ENCODE data around the gene ABCF3.

Gene ABCF3

GRCh38 chr3:184168363-184169120 lies 17.5 kb upstream of the ABCF3 start:
- DNase-seq = no peak

GRCh38 chr3:184169896-184170875 lies 15.8 kb upstream of the ABCF3 start:
- DNase-seq = no peak

GRCh38 chr3:184171562-184171961 lies 14.4 kb upstream of the ABCF3 start:
- DNase-seq = no peak

DNA sequence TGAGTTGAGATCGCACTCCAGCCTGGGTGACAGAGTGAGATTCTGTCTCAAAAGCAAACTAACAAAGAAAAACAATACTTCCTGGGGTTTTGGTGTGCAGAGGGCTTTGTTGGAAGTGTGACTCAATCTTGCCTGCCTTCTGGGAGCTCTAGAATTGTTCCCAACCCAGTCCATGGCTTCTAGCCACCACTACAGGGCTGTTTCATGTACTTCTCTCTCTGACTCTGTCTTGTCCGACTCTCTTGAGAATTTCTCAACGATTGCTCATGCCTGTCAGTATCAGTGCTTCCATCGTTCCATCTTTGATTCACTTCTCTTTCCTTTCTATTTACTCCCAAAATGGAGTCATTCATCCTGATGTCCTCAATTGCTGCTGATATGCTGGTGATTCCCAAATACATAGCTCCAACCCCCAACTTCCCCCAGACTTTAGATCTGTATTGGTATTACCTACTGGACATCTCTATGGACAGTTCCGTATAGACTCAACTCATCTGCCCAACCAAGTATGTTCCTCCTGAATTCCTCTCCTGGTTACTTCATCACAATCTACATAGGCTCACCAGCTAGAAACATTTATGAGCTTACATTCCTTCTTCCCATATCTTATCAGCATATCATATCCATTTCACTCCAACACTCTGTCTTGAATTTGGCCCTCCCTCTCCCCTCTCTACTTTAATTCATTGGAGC lies 13.2 kb upstream of the ABCF3 start:
- DNase-seq = no peak

- DNase-seq = no peak
Observed at GRCh38 chr3:184173374-184173722, 12.7 kb upstream of the ABCF3 start.

DNA sequence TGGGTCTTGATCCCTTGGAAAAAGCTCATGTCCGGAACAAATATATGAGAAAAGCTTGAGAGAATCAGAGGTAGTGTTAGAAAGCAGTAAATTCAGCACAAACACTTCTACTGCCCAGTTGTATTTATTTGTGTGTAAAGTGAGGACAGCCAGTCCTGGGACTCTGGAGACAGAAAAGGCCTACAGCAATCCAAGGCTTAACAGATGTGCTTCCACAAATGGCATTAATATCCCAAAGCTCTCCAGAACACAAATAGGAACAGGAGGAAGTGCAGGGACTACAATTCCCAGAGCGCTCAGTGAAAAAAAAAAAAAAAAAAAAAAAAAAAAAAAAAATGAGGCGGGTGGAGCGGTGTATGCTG lies 11.7 kb upstream of the ABCF3 start:
- DNase-seq = no peak

DNA sequence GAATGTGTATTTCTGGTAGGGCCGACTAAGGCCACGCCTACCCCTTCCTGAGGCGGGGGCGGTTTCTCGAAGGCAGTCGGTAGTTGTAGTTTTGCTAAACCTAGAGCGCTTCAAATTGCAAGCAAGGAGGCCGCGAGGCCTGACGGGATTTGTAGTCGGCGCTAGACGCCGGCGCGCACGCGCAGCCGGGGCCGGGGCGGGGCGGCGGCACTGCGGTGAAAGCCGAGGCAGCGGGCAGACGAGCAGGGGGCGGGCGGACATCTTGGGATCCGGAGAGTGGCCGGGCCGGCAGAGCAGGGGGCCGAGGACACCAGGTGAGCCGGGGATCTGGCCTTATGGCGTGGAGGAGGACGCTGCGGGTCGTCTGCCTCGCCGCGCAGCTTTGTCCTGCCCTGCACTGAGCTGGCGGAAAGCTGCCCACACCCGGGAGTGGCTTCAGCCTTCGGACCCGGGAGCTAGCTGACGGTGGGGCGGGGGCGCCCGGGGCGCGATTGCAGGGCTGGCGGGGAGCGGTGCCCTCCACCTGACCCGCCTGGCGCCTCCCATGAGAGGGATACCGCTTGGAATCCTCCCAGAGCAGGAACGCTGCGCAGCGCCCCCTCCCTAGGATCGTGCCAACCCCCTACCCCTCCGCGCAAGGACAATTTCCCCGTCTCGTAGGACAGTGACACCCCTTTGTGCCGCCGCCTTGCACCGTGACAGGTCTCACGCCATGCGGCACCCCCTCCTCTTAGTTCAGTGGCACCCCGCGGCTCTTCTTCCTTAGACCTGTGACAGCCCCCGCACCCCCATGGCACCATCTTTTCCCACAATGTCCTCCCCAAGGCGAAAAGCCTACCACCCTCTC lies 11.1 kb upstream of the ABCF3 start, which contains the start of gene AP2M1:
AP2M1 (plus strand) TSS at position 210 of the 847 bp plus-strand sequence. CDS start 2,139 bp downstream, outside the sequence.
- DNase-seq = peak; percentile 98

- DNase-seq = no peak
Observed at GRCh38 chr3:184175506-184175905, 10.5 kb upstream of the ABCF3 start.

- DNase-seq = no peak
Observed at GRCh38 chr3:184175981-184176376, 10.0 kb upstream of the ABCF3 start.

- no peak for DNase-seq
Observed at GRCh38 chr3:184176377-184177330, 9.3 kb upstream of the ABCF3 start.

GRCh38 chr3:184177331-184177731 lies 8.7 kb upstream of the ABCF3 start:
- DNase-seq = no peak

DNA sequence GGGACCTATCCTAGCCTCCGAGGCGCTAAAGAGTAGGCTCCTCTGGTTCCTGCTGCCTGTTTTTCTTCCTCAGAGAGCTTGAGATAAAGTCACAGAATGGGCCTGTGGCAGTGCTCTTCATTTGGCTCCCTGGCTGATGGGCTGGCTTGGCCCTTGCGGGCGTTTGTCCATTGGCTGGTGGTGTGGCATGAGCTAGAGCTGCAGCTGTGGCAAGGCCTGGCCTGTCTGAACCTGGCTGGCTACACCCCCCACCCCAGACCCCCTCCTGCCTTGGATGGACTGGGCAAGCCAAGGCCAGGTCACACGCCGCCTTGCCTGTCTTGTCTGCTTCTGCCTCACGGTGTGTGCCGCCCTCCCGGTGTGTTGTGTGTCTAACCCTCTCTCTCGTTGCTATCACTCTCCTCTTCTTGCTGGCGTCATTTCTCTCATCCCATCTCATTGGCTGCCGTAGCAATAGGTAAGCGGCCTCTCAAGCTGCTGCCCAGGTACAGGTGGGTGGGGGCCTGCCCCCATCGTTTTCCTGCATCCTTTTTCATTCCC lies 8.2 kb upstream of the ABCF3 start:
- no peak for DNase-seq

DNA sequence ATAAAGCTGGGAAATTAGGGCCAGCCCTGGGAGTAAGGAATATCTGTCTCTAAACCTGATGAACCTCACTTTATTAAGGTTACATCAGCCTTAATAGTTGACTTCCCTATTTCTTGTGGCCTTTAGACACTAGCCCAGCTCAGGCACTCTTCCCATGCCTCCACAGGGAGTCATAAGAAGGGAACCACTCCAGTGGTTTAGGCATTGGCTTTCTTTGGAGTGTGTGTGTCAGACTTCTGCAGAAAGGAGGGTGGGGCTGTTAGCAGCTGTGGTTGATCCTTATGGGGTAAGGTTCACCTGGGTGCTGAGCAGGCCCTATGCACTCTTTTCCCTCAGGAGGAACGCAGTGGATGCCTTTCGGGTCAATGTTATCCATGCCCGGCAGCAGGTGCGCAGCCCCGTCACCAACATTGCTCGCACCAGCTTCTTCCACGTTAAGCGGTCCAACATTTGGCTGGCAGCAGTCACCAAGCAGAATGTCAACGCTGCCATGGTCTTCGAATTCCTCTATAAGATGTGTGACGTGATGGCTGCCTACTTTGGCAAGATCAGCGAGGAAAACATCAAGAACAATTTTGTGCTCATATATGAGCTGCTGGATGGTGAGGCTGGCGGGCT lies 7.4 kb upstream of the ABCF3 start:
- DNase-seq = no peak

DNA sequence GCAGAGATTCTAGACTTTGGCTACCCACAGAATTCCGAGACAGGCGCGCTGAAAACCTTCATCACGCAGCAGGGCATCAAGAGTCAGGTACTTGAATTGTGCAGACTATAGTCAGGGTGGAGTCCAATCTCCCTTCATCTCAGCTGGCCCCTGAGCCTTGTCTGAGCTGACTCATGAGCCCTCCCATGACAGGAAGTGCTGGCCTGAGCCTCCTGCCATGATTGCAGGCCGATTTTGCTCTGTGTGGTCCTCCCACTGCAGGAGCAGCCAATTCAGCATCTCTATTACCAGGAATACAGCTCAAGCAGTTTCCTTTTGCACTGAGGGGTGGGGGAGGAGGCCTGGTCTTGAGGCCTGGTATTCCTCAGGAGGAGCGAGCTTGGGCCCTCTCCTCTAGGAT lies 5.8 kb upstream of the ABCF3 start:
- no peak for DNase-seq

- DNase-seq = no peak
Observed at GRCh38 chr3:184181596-184181995, 4.4 kb upstream of the ABCF3 start.

DNA sequence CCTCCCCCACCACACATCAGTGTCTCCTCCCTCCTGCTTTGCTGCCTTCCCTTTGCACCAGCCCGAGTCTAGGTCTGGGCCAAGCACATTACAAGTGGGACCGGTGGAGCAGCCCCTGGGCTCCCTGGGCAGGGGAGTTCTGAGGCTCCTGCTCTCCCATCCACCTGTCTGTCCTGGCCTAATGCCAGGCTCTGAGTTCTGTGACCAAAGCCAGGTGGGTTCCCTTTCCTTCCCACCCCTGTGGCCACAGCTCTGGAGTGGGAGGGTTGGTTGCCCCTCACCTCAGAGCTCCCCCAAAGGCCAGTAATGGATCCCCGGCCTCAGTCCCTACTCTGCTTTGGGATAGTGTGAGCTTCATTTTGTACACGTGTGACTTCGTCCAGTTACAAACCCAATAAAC lies 2.3 kb upstream of the ABCF3 start:
- no peak for DNase-seq

- DNase-seq = no peak
Observed at GRCh38 chr3:184184546-184185230, 1.3 kb upstream of the ABCF3 start.

DNA sequence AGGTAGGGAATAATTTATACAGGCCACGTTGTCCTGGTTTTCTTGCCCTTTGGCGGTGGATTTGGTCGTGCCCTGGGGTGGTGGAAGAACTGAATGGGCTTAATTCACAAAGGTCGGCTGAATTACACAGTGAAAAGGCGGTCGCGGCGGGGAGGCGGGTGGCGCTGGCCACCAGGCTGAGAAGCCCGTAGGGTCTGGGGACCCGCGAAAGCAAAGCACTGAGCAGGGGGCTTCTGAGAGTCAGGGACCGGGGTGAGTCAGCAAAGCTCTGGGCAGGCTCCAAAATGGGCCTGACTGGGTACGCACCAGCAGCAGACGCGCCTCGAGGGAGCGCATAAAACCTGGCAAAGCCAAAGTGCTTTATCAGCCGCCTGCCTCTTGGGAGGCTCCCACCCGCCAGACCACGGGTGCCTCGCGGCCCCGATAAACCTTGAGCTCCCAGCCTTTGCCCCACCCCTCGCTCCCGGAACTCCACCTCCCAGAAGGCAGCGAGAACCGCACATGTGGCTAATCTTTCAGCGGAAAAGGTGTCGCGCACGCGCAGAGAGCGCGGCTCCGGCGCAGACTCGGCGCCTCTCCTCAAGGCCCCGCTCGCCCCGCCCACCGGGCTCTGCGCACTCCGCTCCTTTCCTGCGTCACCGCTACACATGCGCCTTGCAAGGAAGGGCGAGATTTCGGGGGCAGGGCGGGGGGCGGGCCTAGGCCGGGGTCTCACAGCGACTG lies 377 bp upstream of the ABCF3 start:
- peak; percentile 97 for DNase-seq

- no peak for DNase-seq
Observed at GRCh38 chr3:184186902-184187207, 856 bp downstream of the ABCF3 start.
